GM12865 (cell line): Measurements from ENCODE around the gene PPM1L.
A peak's percentile ranks its signal among the peaks of the same experiment; 100 is the strongest.

ENCODE experiments used
- DNase-seq: peaks from one replicate; pipeline ENCODE4 v3.0.0; 2010; ENCODE audit warnings: low read depth
- H3K4me3 ChIP-seq: 2 replicates; pipeline ENCODE4 v1.5.1; 2011; ENCODE audit warnings: mild to moderate bottlenecking, low read depth, low read length, control low read depth
- CTCF ChIP-seq: IDR thresholded peaks from 2 replicates; pipeline ENCODE4 v1.5.1; 2011; ENCODE audit warnings: low read length, control low read depth, low read depth, inconsistent platforms; ENCODE audit not compliant: insufficient read depth; ENCODE audit errors: missing control alignments

PPM1L gene

GRCh38 chr3:160953686-160954085, 197.7 kb downstream of the PPM1L start:
- DNase-seq, result no peak
- TF ChIP-seq CTCF, result no peak
- H3K4me3 ChIP-seq, result no peak overlapping the region

GRCh38 chr3:160956785-160957184, 200.8 kb downstream of the PPM1L start:
- DNase-seq, result peak; percentile 25
- peak; percentile 41 for TF ChIP-seq CTCF

GRCh38 chr3:160960568-160960967, 204.5 kb downstream of the PPM1L start:
- no peak for DNase-seq
- H3K4me3 ChIP-seq, result no peak overlapping the region
- TF ChIP-seq CTCF, result no peak

More at GRCh38 chr3:160956785-160957184, 200.8 kb downstream of the PPM1L start:
- H3K4me3 ChIP-seq, result no peak overlapping the region

- H3K4me3 ChIP-seq, result no peak overlapping the region
- TF ChIP-seq CTCF, result no peak
- no peak for DNase-seq
These were observed 207.9 kb downstream of the PPM1L start for GRCh38 chr3:160963949-160964348.

- H3K4me3 ChIP-seq, result no peak overlapping the region
- no peak for DNase-seq
- TF ChIP-seq CTCF, result no peak
These were observed 212.7 kb downstream of the PPM1L start for GRCh38 chr3:160968761-160969160.

- no peak for DNase-seq
- no peak for TF ChIP-seq CTCF
- no peak overlapping the region for H3K4me3 ChIP-seq
These were observed 217.2 kb downstream of the PPM1L start for GRCh38 chr3:160973067-160973809.

GRCh38 chr3:160977773-160978172, 221.7 kb downstream of the PPM1L start:
- DNase-seq, result no peak
- H3K4me3 ChIP-seq, result no peak overlapping the region
- TF ChIP-seq CTCF, result no peak
